ENCODE results near the gene ARHGAP19.

The ARHGAP19 gene

DNA sequence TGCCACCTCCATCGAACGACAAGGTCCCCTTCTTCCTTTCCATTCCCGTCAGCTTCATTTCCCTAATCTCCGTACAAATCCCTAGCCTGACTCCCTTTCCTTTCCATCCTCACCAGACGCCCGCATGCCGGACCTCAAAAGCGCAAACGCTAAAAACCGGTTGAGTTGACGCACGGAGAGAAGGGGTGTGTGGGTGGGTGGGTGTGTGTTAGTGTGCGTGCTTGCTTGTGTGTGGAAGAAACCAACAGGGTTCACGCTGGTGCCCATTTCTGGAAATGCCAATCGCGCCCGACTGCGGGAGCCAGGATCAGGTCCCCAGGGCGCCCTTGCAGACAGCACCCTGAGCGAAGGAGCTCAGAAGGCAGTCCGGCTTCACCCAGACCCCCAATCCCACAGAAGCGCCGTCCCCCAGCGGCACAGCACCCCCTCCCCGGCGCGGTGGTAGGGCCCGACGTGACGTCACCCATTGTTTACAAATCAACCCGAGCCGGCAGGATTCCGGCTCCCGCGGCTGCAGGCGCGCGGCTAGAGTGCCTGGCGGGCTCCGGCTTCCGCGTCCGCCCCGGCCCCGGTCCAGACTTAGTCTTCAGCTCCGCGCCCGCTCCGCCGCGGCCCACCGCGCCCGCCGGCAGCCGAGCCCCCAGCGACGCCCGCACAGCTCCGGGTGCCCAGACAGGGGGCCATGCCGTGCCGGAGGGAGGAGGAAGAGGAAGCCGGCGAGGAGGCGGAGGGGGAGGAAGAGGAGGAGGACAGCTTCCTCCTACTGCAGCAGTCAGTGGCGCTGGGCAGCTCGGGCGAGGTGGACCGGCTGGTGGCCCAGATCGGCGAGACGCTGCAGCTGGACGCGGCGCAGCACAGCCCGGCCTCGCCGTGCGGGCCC, 26.6 kb upstream of the ARHGAP19 start, which contains the start of gene FRAT1 (continued):
- TF ChIP-seq, protein P1, sequence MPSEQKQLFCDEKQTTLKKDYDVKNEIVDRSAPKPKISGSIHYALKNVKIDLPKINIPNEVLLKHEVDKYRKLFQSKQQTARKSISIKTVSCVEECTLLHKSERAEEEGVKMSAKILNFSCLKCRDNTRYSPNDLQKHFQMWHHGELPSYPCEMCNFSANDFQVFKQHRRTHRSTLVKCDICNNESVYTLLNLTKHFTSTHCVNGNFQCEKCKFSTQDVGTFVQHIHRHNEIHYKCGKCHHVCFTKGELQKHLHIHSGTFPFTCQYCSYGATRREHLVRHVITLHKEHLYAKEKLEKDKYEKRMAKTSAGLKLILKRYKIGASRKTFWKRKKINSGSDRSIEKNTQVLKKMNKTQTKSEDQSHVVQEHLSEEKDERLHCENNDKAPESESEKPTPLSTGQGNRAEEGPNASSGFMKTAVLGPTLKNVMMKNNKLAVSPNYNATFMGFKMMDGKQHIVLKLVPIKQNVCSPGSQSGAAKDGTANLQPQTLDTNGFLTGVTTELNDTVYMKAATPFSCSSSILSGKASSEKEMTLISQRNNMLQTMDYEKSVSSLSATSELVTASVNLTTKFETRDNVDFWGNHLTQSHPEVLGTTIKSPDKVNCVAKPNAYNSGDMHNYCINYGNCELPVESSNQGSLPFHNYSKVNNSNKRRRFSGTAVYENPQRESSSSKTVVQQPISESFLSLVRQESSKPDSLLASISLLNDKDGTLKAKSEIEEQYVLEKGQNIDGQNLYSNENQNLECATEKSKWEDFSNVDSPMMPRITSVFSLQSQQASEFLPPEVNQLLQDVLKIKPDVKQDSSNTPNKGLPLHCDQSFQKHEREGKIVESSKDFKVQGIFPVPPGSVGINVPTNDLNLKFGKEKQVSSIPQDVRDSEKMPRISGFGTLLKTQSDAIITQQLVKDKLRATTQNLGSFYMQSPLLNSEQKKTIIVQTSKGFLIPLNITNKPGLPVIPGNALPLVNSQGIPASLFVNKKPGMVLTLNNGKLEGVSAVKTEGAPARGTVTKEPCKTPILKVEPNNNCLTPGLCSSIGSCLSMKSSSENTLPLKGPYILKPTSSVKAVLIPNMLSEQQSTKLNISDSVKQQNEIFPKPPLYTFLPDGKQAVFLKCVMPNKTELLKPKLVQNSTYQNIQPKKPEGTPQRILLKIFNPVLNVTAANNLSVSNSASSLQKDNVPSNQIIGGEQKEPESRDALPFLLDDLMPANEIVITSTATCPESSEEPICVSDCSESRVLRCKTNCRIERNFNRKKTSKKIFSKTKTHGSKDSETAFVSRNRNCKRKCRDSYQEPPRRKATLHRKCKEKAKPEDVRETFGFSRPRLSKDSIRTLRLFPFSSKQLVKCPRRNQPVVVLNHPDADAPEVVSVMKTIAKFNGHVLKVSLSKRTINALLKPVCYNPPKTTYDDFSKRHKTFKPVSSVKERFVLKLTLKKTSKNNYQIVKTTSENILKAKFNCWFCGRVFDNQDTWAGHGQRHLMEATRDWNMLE (tag by site-specific recombination; conservative IDR thresholded peaks at IDR 0.05; ENCODE audit: low read depth): 0 out of 2 replicates have a peak, but pooled peaks have one; percentile 23
- no peak for TF ChIP-seq ZNF624 (tag by site-specific recombination; IDR thresholded peaks at IDR 0.05)
- TF ChIP-seq ZNF423 (tag by site-specific recombination; IDR thresholded peaks at IDR 0.05): 0 out of 2 replicates have a peak, but pooled peaks have one; percentile 31
- peak; percentile 76 for TF ChIP-seq ZNF366 (tag by site-specific recombination; conservative IDR thresholded peaks at IDR 0.05)
- TF ChIP-seq ZNF596 (tag by site-specific recombination; IDR thresholded peaks at IDR 0.05): no peak; the same call in 1 of the 2 replicates
- TF ChIP-seq EGR2 (tag by site-specific recombination; IDR thresholded peaks at IDR 0.05; ENCODE audit: low read depth): peak; percentile 72
- TF ChIP-seq, protein P2, sequence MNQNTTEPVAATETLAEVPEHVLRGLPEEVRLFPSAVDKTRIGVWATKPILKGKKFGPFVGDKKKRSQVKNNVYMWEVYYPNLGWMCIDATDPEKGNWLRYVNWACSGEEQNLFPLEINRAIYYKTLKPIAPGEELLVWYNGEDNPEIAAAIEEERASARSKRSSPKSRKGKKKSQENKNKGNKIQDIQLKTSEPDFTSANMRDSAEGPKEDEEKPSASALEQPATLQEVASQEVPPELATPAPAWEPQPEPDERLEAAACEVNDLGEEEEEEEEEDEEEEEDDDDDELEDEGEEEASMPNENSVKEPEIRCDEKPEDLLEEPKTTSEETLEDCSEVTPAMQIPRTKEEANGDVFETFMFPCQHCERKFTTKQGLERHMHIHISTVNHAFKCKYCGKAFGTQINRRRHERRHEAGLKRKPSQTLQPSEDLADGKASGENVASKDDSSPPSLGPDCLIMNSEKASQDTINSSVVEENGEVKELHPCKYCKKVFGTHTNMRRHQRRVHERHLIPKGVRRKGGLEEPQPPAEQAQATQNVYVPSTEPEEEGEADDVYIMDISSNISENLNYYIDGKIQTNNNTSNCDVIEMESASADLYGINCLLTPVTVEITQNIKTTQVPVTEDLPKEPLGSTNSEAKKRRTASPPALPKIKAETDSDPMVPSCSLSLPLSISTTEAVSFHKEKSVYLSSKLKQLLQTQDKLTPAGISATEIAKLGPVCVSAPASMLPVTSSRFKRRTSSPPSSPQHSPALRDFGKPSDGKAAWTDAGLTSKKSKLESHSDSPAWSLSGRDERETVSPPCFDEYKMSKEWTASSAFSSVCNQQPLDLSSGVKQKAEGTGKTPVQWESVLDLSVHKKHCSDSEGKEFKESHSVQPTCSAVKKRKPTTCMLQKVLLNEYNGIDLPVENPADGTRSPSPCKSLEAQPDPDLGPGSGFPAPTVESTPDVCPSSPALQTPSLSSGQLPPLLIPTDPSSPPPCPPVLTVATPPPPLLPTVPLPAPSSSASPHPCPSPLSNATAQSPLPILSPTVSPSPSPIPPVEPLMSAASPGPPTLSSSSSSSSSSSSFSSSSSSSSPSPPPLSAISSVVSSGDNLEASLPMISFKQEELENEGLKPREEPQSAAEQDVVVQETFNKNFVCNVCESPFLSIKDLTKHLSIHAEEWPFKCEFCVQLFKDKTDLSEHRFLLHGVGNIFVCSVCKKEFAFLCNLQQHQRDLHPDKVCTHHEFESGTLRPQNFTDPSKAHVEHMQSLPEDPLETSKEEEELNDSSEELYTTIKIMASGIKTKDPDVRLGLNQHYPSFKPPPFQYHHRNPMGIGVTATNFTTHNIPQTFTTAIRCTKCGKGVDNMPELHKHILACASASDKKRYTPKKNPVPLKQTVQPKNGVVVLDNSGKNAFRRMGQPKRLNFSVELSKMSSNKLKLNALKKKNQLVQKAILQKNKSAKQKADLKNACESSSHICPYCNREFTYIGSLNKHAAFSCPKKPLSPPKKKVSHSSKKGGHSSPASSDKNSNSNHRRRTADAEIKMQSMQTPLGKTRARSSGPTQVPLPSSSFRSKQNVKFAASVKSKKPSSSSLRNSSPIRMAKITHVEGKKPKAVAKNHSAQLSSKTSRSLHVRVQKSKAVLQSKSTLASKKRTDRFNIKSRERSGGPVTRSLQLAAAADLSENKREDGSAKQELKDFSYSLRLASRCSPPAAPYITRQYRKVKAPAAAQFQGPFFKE (tag by site-specific recombination; IDR thresholded peaks at IDR 0.05; ENCODE audit: borderline replicate concordance): no peak
- peak; percentile 94; the same call in 1 of the 2 replicates for TF ChIP-seq ZSCAN30 (tag by site-specific recombination; IDR thresholded peaks at IDR 0.05)
- TF ChIP-seq ZNF2 (tag by site-specific recombination; IDR thresholded peaks at IDR 0.05): peak; percentile 86
- TF ChIP-seq ZSCAN16 (tag by site-specific recombination; IDR thresholded peaks at IDR 0.05): no peak
- TF ChIP-seq SP3 (tag by site-specific recombination; IDR thresholded peaks at IDR 0.05): peak; percentile 74
- TF ChIP-seq SETDB1 (IDR thresholded peaks at IDR 0.05; ENCODE audit: insufficient read length, low read length): no peak
- TF ChIP-seq ZNF37A (tag by site-specific recombination; IDR thresholded peaks at IDR 0.05): no peak
- TF ChIP-seq ZNF792 (tag by site-specific recombination; IDR thresholded peaks at IDR 0.05): no peak
- TF ChIP-seq, protein P3, sequence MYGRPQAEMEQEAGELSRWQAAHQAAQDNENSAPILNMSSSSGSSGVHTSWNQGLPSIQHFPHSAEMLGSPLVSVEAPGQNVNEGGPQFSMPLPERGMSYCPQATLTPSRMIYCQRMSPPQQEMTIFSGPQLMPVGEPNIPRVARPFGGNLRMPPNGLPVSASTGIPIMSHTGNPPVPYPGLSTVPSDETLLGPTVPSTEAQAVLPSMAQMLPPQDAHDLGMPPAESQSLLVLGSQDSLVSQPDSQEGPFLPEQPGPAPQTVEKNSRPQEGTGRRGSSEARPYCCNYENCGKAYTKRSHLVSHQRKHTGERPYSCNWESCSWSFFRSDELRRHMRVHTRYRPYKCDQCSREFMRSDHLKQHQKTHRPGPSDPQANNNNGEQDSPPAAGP (tag by site-specific recombination; IDR thresholded peaks at IDR 0.05): peak; percentile 97
- no peak for TF ChIP-seq ZNF670 (tag by site-specific recombination; IDR thresholded peaks at IDR 0.05; ENCODE audit: low read depth)
- peak; percentile 78 for TF ChIP-seq ZIC2 (tag by site-specific recombination; IDR thresholded peaks at IDR 0.05)
- TF ChIP-seq ZNF335 (tag by site-specific recombination; conservative IDR thresholded peaks at IDR 0.05): peak; percentile 84
- peak; percentile 94 for TF ChIP-seq ZNF501 (tag by site-specific recombination; IDR thresholded peaks at IDR 0.05)
- peak; percentile 78; the same call in 1 of the 2 replicates for TF ChIP-seq ZNF561 (tag by site-specific recombination; IDR thresholded peaks at IDR 0.05; ENCODE audit: borderline replicate concordance)
- TF ChIP-seq GLIS2 (tag by site-specific recombination; IDR thresholded peaks at IDR 0.05): peak; percentile 62; the same call in 1 of the 2 replicates
- TF ChIP-seq ZNF292 (tag by site-specific recombination; IDR thresholded peaks at IDR 0.05; ENCODE audit: borderline replicate concordance, low read depth): no peak
- TF ChIP-seq KLF9 (tag by site-specific recombination; IDR thresholded peaks at IDR 0.05; ENCODE audit: low read depth): peak; percentile 98
- TF ChIP-seq ZNF266 (tag by site-specific recombination; IDR thresholded peaks at IDR 0.05; ENCODE audit: low read depth): no peak
- TF ChIP-seq KLF16 (tag by site-specific recombination; IDR thresholded peaks at IDR 0.05): peak; percentile 94
- no peak for TF ChIP-seq TRIM28 (IDR thresholded peaks at IDR 0.05; ENCODE audit: borderline replicate concordance, low read length)
- TF ChIP-seq, protein P4, sequence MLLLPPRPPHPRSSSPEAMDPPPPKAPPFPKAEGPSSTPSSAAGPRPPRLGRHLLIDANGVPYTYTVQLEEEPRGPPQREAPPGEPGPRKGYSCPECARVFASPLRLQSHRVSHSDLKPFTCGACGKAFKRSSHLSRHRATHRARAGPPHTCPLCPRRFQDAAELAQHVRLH (tag by site-specific recombination; IDR thresholded peaks at IDR 0.05): peak; percentile 88
- no peak for TF ChIP-seq ZNF175 (tag by site-specific recombination; IDR thresholded peaks at IDR 0.05)
